ENCODE data around the gene RGS17.

DNA sequence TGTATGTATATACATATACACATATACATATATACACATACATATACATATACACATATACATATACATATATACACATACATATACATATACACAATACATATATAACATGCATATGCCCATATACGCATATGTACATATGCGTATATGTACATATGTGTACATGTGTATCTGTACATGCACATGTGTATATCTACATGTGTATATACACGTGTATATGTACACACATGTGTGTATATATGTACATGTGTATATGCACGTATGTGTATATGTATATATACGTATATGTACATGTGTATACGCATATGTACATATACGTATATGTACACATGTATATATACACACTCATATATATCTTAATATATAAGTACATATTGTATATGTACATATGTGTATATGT is 60.3 kb downstream of the RGS17 start:
- TF ChIP-seq, protein P1, sequence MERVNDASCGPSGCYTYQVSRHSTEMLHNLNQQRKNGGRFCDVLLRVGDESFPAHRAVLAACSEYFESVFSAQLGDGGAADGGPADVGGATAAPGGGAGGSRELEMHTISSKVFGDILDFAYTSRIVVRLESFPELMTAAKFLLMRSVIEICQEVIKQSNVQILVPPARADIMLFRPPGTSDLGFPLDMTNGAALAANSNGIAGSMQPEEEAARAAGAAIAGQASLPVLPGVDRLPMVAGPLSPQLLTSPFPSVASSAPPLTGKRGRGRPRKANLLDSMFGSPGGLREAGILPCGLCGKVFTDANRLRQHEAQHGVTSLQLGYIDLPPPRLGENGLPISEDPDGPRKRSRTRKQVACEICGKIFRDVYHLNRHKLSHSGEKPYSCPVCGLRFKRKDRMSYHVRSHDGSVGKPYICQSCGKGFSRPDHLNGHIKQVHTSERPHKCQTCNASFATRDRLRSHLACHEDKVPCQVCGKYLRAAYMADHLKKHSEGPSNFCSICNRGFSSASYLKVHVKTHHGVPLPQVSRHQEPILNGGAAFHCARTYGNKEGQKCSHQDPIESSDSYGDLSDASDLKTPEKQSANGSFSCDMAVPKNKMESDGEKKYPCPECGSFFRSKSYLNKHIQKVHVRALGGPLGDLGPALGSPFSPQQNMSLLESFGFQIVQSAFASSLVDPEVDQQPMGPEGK (CRISPR knock-in tag; IDR thresholded peaks at IDR 0.05; ENCODE audit: borderline replicate concordance): no peak
- no peak for TF ChIP-seq BACH2 (CRISPR knock-in tag; IDR thresholded peaks at IDR 0.05; ENCODE audit: borderline replicate concordance)
- TF ChIP-seq CSDC2 (CRISPR knock-in tag; IDR thresholded peaks at IDR 0.05): no peak

All from SK-N-SH treated with all-trans-retinoic acid at 6 μM for 48 hours (cell line).